HG03521 (cell line): ENCODE data around the gene MEGF11.

Experiments used
- ATAC-seq: cut with Tn5 transposase; IDR thresholded peaks from one replicate; pipeline ENCODE4 v1.9.1; 2021; ENCODE audit warnings: mild to moderate bottlenecking, moderate library complexity; ENCODE audit not compliant: unreplicated experiment

MEGF11 gene

GRCh38 chr15:66221126-66221525 lies 32.4 kb downstream of the MEGF11 start:
- ATAC-seq: no peak

- ATAC-seq: no peak
These were observed 32.9 kb downstream of the MEGF11 start for GRCh38 chr15:66220601-66221000.

GRCh38 chr15:66219339-66219738 lies 34.2 kb downstream of the MEGF11 start:
- ATAC-seq: no peak

- no peak for ATAC-seq
These were observed 36.7 kb downstream of the MEGF11 start for GRCh38 chr15:66216806-66217205.

GRCh38 chr15:66215811-66216210 lies 37.7 kb downstream of the MEGF11 start:
- ATAC-seq: no peak

GRCh38 chr15:66214246-66214645 lies 39.3 kb downstream of the MEGF11 start:
- no peak for ATAC-seq

GRCh38 chr15:66212563-66212921 lies 41.0 kb downstream of the MEGF11 start:
- no peak for ATAC-seq

GRCh38 chr15:66211670-66212562 lies 41.6 kb downstream of the MEGF11 start:
- ATAC-seq: no peak

GRCh38 chr15:66210684-66211083 lies 42.9 kb downstream of the MEGF11 start:
- no peak for ATAC-seq

- ATAC-seq: no peak
These were observed 54.8 kb downstream of the MEGF11 start for GRCh38 chr15:66198757-66199156.

- no peak for ATAC-seq
These were observed 56.9 kb downstream of the MEGF11 start for GRCh38 chr15:66196602-66197001.

- ATAC-seq: no peak
These were observed 57.8 kb downstream of the MEGF11 start for GRCh38 chr15:66195621-66196230.

GRCh38 chr15:66193066-66193465 lies 60.5 kb downstream of the MEGF11 start:
- ATAC-seq: no peak

- no peak for ATAC-seq
These were observed 62.8 kb downstream of the MEGF11 start for GRCh38 chr15:66190746-66191145.

GRCh38 chr15:66189291-66189690 lies 64.3 kb downstream of the MEGF11 start:
- no peak for ATAC-seq

GRCh38 chr15:66188464-66188863 lies 65.1 kb downstream of the MEGF11 start:
- no peak for ATAC-seq

- ATAC-seq: no peak
These were observed 66.3 kb downstream of the MEGF11 start for GRCh38 chr15:66187271-66187670.

- ATAC-seq: no peak
These were observed 67.3 kb downstream of the MEGF11 start for GRCh38 chr15:66186049-66186825.

- ATAC-seq: no peak
These were observed 68.4 kb downstream of the MEGF11 start for GRCh38 chr15:66184936-66185790.

- no peak for ATAC-seq
These were observed 69.1 kb downstream of the MEGF11 start for GRCh38 chr15:66184492-66184891.
